Mesenteric fat pad (tissue), 1 donor: ENCODE results near the gene MOB3B. TPM values are rescaled to one million over a fixed set of nuclear protein-coding genes. Genes with fewer than 3 reads are reported as not detected.

Source experiments
- DNase-seq: peaks from one replicate; pipeline ENCODE4 v3.0.0-alpha.2; 2020; ENCODE audit warnings: low spot score
- total RNA-seq: library from RNA; stranded (reverse); fragmentation: NEBNext Ultra II Directional; extraction: Animal tissue kit (Norgen Biotek cat#: 25700); gene quantifications from one replicate; pipeline ENCODE4 v1.2.1, GENCODE V29; 2021
- donor health status: DM: yes; HTN: yes; CAD: no.

The MOB3B gene
- total RNA-seq, 1 donor from 2014 or later, result 3.8 TPM

GRCh38 chr9:27344776-27345175 lies 184.8 kb downstream of the MOB3B start:
- DNase-seq, result no peak

GRCh38 chr9:27341545-27342294 lies 187.9 kb downstream of the MOB3B start:
- DNase-seq, result no peak

- no peak for DNase-seq
Observed at GRCh38 chr9:27340961-27341511, 188.6 kb downstream of the MOB3B start.

GRCh38 chr9:27340285-27340674 lies 189.3 kb downstream of the MOB3B start:
- no peak for DNase-seq

GRCh38 chr9:27339661-27340284 lies 189.8 kb downstream of the MOB3B start:
- no peak for DNase-seq

GRCh38 chr9:27338527-27338903 lies 191.1 kb downstream of the MOB3B start:
- no peak for DNase-seq

GRCh38 chr9:27337833-27338526 lies 191.6 kb downstream of the MOB3B start:
- DNase-seq, result no peak

GRCh38 chr9:27337236-27337635 lies 192.4 kb downstream of the MOB3B start:
- no peak for DNase-seq

GRCh38 chr9:27336829-27337228 lies 192.8 kb downstream of the MOB3B start:
- DNase-seq, result no peak

- no peak for DNase-seq
Observed at GRCh38 chr9:27336126-27336525, 193.5 kb downstream of the MOB3B start.

GRCh38 chr9:27335075-27335474 lies 194.5 kb downstream of the MOB3B start:
- DNase-seq, result no peak

- no peak for DNase-seq
Observed at GRCh38 chr9:27333241-27334052, 196.2 kb downstream of the MOB3B start.

- no peak for DNase-seq
Observed at GRCh38 chr9:27331393-27331792, 198.2 kb downstream of the MOB3B start.

- DNase-seq, result no peak
Observed at GRCh38 chr9:27329291-27329690, 200.3 kb downstream of the MOB3B start.

GRCh38 chr9:27328483-27328882 lies 201.1 kb downstream of the MOB3B start:
- DNase-seq, result no peak

GRCh38 chr9:27311184-27311583 lies 218.4 kb downstream of the MOB3B start:
- DNase-seq, result no peak

- DNase-seq, result no peak
Observed at GRCh38 chr9:27310582-27310981, 219.0 kb downstream of the MOB3B start.

- DNase-seq, result no peak
Observed at GRCh38 chr9:27308691-27309390, 220.8 kb downstream of the MOB3B start.

GRCh38 chr9:27304521-27304920 lies 225.1 kb downstream of the MOB3B start:
- no peak for DNase-seq

- DNase-seq, result no peak
Observed at GRCh38 chr9:27303219-27303618, 226.4 kb downstream of the MOB3B start.

- DNase-seq, result no peak
Observed at GRCh38 chr9:27297050-27297449, 232.6 kb downstream of the MOB3B start, which contains the start of gene EQTN. EQTN (minus strand) TSS chr9:27297150; CDS start chr9:27297055, 95 bp downstream.
